K562 (cell line): ENCODE data around the gene TNK2. TPM values are rescaled to one million over a fixed set of nuclear protein-coding genes. Genes with fewer than 3 reads are reported as not detected.
A peak's percentile ranks its signal among the peaks of the same experiment; 100 is the strongest.

Experiments
- CBFB ChIP-seq: sonication (generic); formaldehyde crosslinking; IDR thresholded peaks from 2 replicates; pipeline ENCODE4 v1.4.0; 2020; ENCODE audit warnings: mild to moderate bottlenecking, missing genetic modification reagents
- EGR1 ChIP-seq: fragments of 450-650 bp; conservative IDR thresholded peaks from 2 replicates; pipeline ENCODE4 v1.6.1; 2017; ENCODE audit warnings: mild to moderate bottlenecking
- FOXP1 ChIP-seq: sonication (generic); formaldehyde crosslinking; IDR thresholded peaks from 2 replicates; pipeline ENCODE4 v1.8.0; 2022; ENCODE audit warnings: mild to moderate bottlenecking, missing genetic modification reagents
- GABPA ChIP-seq: fragments of 200-800 bp; sonication (Bioruptor generic); conservative IDR thresholded peaks from 2 replicates; pipeline ENCODE4 v1.6.1; 2016; ENCODE audit warnings: low read depth, missing genetic modification characterization, missing compliant biosample characterization
- HNRNPL ChIP-seq: fragments of 200-400 bp; formaldehyde crosslinking; IDR thresholded peaks from 2 replicates; pipeline ENCODE4 v1.6.1; 2017; ENCODE audit warnings: low read depth, mild to moderate bottlenecking, low read length
- IRF2 ChIP-seq: sonication (generic); formaldehyde crosslinking; IDR thresholded peaks from 2 replicates; pipeline ENCODE4 v1.8.1; 2022; ENCODE audit warnings: mild to moderate bottlenecking, missing genetic modification reagents
- MXD1 ChIP-seq: fragments of 250-450 bp; sonication (Bioruptor Pico); IDR thresholded peaks from 2 replicates; pipeline ENCODE4 v1.8.0; 2021; ENCODE audit warnings: borderline replicate concordance, mild to moderate bottlenecking, moderate library complexity; ENCODE audit not compliant: poor library complexity, severe bottlenecking
- POLR2B ChIP-seq: fragments of 450-650 bp; IDR thresholded peaks from 2 replicates; pipeline ENCODE4 v1.6.1; 2018; ENCODE audit warnings: low read depth; ENCODE audit not compliant: partially characterized antibody
- RB1 ChIP-seq: fragments of 450-650 bp; IDR thresholded peaks from 2 replicates; pipeline ENCODE4 v1.6.1; 2017; ENCODE audit warnings: low read depth, mild to moderate bottlenecking
- RCOR1 ChIP-seq, 2 experiments: IDR thresholded peaks; 2 replicates each; pipeline ENCODE4 v1.6.1; 2012; ENCODE audit warnings: low read depth in 2 of 2, low read length in 2 of 2, borderline replicate concordance in 1 of 2, improper control_type of control experiment in 1 of 2
- SIRT6 ChIP-seq: IDR thresholded peaks from one replicate; pipeline ENCODE4 v1.6.1; 2012; ENCODE audit warnings: low read depth, mild to moderate bottlenecking, control low read depth, inconsistent platforms, low read length, moderate library complexity
- SMAD4 ChIP-seq: fragments of 250-450 bp; sonication (Bioruptor Pico); conservative IDR thresholded peaks from 2 replicates; pipeline ENCODE4 v1.8.0; 2021; ENCODE audit warnings: inconsistent platforms, mild to moderate bottlenecking, moderate library complexity
- SMARCE1 ChIP-seq: fragments of 450-650 bp; IDR thresholded peaks from 2 replicates; pipeline ENCODE4 v1.7.1; 2016; ENCODE audit warnings: mild to moderate bottlenecking
- STAT5B ChIP-seq: fragments of 250-450 bp; sonication (Bioruptor Pico); IDR thresholded peaks from 2 replicates; pipeline ENCODE4 v1.8.0; 2021; ENCODE audit warnings: mild to moderate bottlenecking, inconsistent platforms
- TARDBP ChIP-seq: fragments of 450-650 bp; IDR thresholded peaks from 2 replicates; pipeline ENCODE4 v1.6.1; 2016
- THRAP3 ChIP-seq: fragments of 450-650 bp; IDR thresholded peaks from 2 replicates; pipeline ENCODE4 v1.6.1; 2016; ENCODE audit warnings: mild to moderate bottlenecking, inconsistent platforms, borderline replicate concordance
- TSC22D4 ChIP-seq: fragments of 450-650 bp; IDR thresholded peaks from 2 replicates; pipeline ENCODE4 v1.6.1; 2016; ENCODE audit warnings: missing genetic modification characterization, missing biosample characterization, control low read depth
- ZNF146 ChIP-seq: IDR thresholded peaks from one replicate; pipeline ENCODE4 v1.6.1; 2018; ENCODE audit warnings: missing compliant biosample characterization; ENCODE audit not compliant: unreplicated experiment
- ZNF175 ChIP-seq: fragments of 200-800 bp; sonication (Bioruptor generic); IDR thresholded peaks from 2 replicates; pipeline ENCODE4 v1.6.1; 2016; ENCODE audit warnings: low read depth, mild to moderate bottlenecking, missing genetic modification characterization, missing compliant biosample characterization
- ZNF384 ChIP-seq: IDR thresholded peaks from 2 replicates; pipeline ENCODE4 v1.6.1; 2012; ENCODE audit warnings: low read depth, low read length, improper control_type of control experiment
- ZZZ3 ChIP-seq: fragments of 450-650 bp; IDR thresholded peaks from 2 replicates; pipeline ENCODE4 v1.6.1; 2016; ENCODE audit warnings: antibody characterized with exemption, mild to moderate bottlenecking, moderate library complexity
- polyA plus RNA-seq, 8 experiments: library from polyadenylated mRNA; depleted of rRNA in 4 of 8; stranded (reverse) in 5 of 8; unstranded in 3 of 8; fragments of >200 nt; fragmentation: Nextera tagmentation in 2 of 8; fragmentation: Illumina TruSeq in 1 of 8; extraction: Ambion mirVana in 2 of 8; extraction: Trizol in 1 of 8; gene quantifications; 2 replicates each; pipeline versions ENCODE4 v1.2.1 to v1.2.3, GENCODE V29; 2011 to 2014; ENCODE audit warnings: inconsistent platforms in 1 of 8, missing spikeins in 1 of 8
- total RNA-seq, 7 experiments: library from RNA; depleted of rRNA in 6 of 7; stranded (reverse); fragments of >200 nt in 6 of 7; fragmentation: Illumina TruSeq in 2 of 7; extraction: Trizol in 2 of 7; gene quantifications; 2 replicates each; pipeline versions ENCODE4 v1.2.1 to v1.2.3, GENCODE V29; 2011 to 2021; ENCODE audit warnings: low replicate concordance in 1 of 7
- TF ChIP-seq, protein P1 (sequence below): sonication (generic); formaldehyde crosslinking; IDR thresholded peaks from 2 replicates; pipeline ENCODE4 v1.8.0; 2022; ENCODE audit warnings: mild to moderate bottlenecking, missing genetic modification reagents
- TF ChIP-seq, protein P2 (sequence below), 2 experiments: IDR thresholded peaks; 2 replicates each; pipeline ENCODE4 v1.6.1; 2011; ENCODE audit warnings: borderline replicate concordance in 1 of 2, control low read depth in 1 of 2, low read depth in 1 of 2, low read length in 1 of 2, mild to moderate bottlenecking in 1 of 2, mixed read lengths in 1 of 2, moderate library complexity in 1 of 2; ENCODE audit not compliant: insufficient read depth in 1 of 2, insufficient read length in 1 of 2, poor library complexity in 1 of 2, severe bottlenecking in 1 of 2; ENCODE audit errors: extremely low read depth in 1 of 2

The TNK2 gene
- total and polyA plus RNA-seq, 9 of the 15 experiments (the other 6 are each of a cell fraction or from before 2014, with no cell fraction given), result 0.03 to 33.8 (median 6.5) TPM

GRCh38 chr3:195914648-195915473 lies 6.5 kb upstream of the TNK2 start (continued):
- no peak for TF ChIP-seq FOXP1 (CRISPR knock-in tag)
- no peak for TF ChIP-seq MXD1
- no peak for TF ChIP-seq THRAP3
- no peak for TF ChIP-seq ZNF146 (CRISPR knock-in tag)
- no peak for TF ChIP-seq HNRNPL
- TF ChIP-seq RB1, result peak; percentile 89; the same call in 1 of the 2 replicates
- no peak for TF ChIP-seq STAT5B (CRISPR knock-in tag)
- TF ChIP-seq ZNF384, result no peak
- TF ChIP-seq, protein P1, sequence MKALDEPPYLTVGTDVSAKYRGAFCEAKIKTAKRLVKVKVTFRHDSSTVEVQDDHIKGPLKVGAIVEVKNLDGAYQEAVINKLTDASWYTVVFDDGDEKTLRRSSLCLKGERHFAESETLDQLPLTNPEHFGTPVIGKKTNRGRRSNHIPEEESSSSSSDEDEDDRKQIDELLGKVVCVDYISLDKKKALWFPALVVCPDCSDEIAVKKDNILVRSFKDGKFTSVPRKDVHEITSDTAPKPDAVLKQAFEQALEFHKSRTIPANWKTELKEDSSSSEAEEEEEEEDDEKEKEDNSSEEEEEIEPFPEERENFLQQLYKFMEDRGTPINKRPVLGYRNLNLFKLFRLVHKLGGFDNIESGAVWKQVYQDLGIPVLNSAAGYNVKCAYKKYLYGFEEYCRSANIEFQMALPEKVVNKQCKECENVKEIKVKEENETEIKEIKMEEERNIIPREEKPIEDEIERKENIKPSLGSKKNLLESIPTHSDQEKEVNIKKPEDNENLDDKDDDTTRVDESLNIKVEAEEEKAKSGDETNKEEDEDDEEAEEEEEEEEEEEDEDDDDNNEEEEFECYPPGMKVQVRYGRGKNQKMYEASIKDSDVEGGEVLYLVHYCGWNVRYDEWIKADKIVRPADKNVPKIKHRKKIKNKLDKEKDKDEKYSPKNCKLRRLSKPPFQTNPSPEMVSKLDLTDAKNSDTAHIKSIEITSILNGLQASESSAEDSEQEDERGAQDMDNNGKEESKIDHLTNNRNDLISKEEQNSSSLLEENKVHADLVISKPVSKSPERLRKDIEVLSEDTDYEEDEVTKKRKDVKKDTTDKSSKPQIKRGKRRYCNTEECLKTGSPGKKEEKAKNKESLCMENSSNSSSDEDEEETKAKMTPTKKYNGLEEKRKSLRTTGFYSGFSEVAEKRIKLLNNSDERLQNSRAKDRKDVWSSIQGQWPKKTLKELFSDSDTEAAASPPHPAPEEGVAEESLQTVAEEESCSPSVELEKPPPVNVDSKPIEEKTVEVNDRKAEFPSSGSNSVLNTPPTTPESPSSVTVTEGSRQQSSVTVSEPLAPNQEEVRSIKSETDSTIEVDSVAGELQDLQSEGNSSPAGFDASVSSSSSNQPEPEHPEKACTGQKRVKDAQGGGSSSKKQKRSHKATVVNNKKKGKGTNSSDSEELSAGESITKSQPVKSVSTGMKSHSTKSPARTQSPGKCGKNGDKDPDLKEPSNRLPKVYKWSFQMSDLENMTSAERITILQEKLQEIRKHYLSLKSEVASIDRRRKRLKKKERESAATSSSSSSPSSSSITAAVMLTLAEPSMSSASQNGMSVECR (CRISPR knock-in tag), result no peak
- TF ChIP-seq POLR2B, result no peak
- no peak for TF ChIP-seq IRF2 (CRISPR knock-in tag)
- TF ChIP-seq, protein P2, sequence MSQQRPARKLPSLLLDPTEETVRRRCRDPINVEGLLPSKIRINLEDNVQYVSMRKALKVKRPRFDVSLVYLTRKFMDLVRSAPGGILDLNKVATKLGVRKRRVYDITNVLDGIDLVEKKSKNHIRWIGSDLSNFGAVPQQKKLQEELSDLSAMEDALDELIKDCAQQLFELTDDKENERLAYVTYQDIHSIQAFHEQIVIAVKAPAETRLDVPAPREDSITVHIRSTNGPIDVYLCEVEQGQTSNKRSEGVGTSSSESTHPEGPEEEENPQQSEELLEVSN (IDR thresholded peaks at IDR 0.05; ENCODE audit: borderline replicate concordance in 1 of 2, extremely low read depth in 1 of 2, insufficient read depth in 1 of 2, insufficient read length in 1 of 2, low read depth in 1 of 2, low read length in 1 of 2, poor library complexity in 1 of 2, severe bottlenecking in 1 of 2), result no peak
- 0 out of 2 replicates have a peak, but pooled peaks have one; percentile 30 for TF ChIP-seq ZNF175 (CRISPR knock-in tag)
- peak; percentile 88 for TF ChIP-seq CBFB (CRISPR knock-in tag)
- 0 out of 2 replicates have a peak, but pooled peaks have one; percentile 34 for TF ChIP-seq SMARCE1
- TF ChIP-seq TARDBP, result peak; percentile 70; the same call in 1 of the 2 replicates
- peak in 1 of 2 experiments; percentile 91; a peak in 1 of 4 replicates for TF ChIP-seq RCOR1 (IDR thresholded peaks at IDR 0.05; ENCODE audit: borderline replicate concordance in 1 of 2, low read depth in 2 of 2, low read length in 2 of 2)
- TF ChIP-seq SMAD4, result no peak
- no peak for TF ChIP-seq GABPA (tag)
- no peak for TF ChIP-seq TSC22D4
- 0 out of 2 replicates have a peak, but pooled peaks have one; percentile 26 for TF ChIP-seq EGR1
- no peak for TF ChIP-seq SIRT6
- TF ChIP-seq ZZZ3, result no peak
